Activated gamma-delta T cell (primary cell): ENCODE results near the gene TCF20.

Source experiments
- DNase-seq: peaks from one replicate; lab custom pipeline; 2025; lab: John Stamatoyannopoulos, UW

TCF20 gene

GRCh38 chr22:42282252-42282942, 11.9 kb upstream of the TCF20 start:
- no peak for DNase-seq

DNA sequence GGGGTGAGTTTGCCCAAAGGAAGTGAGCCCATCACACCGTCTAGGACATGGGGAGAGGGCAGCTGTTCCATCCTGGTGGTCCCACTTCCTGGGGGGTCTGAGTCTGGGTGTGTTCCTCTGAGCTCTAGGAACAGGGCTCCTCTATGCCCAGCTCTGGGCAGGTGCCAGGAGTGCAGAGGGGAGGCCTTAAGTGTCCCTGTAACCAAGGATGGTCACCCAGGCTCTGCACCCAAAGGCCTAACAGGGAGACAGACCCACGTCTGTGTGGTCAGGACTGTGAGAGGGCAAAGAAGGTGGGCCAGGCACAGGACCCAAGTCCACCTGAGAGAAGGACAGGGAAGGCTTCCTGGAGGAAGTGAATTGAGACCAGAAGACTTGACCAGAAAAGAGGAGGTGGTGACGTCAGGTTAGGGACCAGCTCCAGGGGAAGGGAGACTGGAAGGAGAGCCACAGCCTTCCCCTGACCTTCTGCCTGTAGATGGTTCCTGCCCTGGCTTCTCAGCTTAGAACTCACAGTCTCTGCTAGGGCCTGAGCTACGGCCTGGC, 11.3 kb upstream of the TCF20 start:
- no peak for DNase-seq

DNA sequence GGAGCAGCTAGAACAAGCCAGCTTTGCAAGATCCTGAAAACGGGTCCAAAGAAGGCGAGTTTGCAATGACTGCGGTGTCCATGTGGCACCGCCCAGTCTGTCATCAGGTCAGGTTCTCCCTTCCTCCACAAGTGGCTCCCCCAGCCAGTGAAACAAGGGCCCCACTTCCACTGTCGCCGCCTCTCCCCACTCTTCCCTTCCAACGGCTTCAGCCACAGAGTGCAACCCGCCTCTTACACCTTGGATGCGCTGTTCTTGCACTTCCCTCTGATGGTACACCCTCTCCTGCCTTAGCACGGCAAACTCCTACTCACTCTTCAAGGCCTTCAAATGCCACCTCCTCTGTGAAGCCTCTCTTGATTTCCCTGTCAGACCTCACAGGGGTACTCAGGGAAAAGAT, 10.8 kb upstream of the TCF20 start:
- DNase-seq, result no peak

DNA sequence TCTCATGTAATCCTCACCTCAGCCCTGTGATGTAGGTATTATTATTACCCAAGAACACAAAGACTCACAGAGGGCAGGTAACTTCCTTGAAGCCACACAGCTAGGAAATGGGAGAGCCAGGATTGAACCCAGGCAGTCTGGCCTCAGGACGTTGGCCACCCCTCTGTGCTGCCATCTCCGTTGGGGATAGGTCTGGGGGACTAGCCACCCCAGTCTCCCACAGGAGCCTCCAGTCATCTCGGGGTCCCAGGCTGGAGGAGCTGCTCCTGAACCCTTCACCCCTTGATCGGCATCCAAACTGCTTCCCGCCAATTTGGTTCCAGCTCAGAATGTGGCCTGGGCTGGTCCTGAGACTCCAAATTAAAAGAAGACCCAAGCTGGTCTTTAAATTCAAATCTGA, 10.4 kb upstream of the TCF20 start:
- DNase-seq, result no peak

DNA sequence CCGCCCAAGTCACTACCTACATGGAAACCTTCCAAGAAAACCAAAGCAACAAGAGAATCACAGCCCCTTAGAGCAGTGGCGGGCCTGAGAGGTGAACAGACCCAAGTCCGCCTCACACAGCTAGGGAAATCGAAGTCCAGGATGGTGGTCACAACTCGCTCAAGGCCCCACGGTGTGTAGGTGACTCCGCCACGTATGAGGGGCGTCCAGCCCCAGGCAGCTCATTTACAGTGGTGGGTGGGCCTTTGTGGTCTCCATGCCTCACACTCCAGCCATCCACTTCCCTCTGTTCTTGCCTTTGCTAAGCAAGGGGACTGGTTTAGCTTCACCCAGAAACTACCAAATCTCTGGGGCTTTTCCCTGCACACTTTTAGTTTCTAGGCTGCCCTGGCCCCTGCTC, 9.7 kb upstream of the TCF20 start:
- DNase-seq, result no peak

DNA sequence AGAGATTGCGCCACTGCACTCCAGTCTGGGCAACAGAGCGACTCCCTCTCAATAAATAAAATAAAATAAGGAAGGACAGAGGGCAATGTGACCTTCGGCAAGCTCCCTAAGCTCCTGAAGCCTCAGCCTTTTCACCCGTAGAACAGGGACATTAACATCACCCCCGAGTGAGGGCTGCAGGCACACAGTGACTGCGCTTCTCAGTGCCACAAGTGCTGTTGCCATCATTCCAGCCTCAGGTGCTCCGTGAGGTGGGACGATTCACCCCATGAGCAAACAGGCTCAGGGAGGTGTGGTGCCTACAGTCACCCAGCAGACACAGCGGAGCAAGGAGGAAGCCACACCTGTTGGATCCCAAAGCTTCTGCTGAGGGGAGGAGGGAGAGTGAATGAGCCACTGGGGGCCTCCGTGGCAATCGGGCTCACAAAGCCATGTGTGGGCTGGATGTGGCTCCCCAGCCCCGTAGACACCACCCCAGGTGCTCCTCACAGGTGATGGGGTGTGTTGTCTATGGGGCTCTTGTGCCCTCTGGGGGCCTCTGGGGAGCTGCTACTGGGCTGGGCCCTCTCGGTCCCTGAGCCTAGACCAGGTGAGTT, 9.1 kb upstream of the TCF20 start:
- no peak for DNase-seq

GRCh38 chr22:42277988-42278776, 7.7 kb upstream of the TCF20 start:
- no peak for DNase-seq

DNA sequence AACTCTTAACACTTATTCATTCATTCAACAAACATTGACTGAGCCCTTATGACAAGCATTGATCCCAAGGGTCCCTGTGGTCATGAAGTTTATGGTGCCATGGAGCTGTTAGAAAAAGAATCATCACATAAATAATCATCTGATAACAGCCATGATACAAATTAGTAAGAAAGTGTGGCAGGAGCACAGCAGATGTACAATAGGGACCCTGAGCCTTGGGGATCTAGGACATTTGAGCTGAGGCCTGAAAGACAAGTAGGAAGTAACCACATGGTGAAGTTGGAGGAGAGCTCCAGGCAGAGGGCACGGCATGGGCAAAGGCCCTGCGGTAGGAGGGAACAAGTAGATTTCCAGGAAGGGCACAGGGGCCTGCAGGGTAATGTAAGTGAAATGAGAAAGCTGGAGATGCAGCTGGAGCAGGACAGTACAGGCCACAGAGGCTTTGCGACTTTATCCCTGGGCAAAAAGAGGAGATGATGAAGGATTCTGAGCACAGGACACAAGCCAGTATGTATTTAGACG, 6.8 kb upstream of the TCF20 start:
- no peak for DNase-seq

DNA sequence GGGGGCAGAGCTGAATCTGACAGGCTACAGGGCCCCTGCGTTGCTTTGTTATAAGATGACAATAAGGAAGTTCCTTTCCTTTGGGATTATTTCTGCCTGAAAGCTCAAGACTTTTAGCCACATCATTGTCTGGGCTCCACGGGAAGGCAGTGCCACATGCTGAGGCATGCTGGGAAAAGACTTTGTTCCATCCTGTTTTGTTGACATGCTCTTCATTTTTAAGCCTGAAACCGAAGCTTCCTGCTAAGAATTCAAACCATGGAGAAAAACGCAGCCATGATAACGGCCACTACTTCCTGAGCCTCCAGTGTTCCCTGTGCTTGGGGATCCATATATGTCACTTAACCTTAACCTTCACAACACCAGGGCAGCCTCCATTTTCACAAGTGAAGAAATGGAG, 5.5 kb upstream of the TCF20 start:
- DNase-seq, result no peak

- DNase-seq, result no peak
Observed at GRCh38 chr22:42275176-42275575, 4.7 kb upstream of the TCF20 start.

DNA sequence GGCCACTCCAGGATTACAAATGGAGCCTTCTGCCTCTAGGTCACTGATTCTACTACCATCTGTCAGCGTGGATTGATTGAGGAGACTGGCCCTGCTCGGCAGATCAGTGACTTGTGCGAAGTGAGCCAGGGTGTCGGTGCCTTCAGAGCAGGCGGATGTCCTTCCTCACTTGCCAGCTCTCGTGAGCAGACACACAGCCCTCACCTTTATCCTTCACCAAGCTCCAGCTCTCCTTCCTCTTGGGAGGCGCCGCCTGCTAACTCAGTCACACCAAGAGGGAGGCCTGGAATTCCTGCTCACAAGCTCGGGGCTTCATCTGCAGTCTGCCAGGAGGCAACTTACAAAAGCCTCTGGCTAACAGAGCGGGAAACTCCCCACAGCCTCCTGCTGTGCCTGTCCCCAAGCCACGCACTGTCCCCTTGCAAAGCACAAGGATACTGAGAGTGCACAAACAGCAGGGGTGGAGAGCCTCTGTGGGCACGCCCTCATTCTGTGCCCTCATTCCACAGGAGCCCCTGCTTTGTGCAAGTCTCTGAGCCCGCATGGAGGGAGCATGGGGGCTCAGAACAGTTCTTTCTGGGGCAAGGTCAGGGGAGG, 3.5 kb upstream of the TCF20 start:
- DNase-seq, result no peak

DNA sequence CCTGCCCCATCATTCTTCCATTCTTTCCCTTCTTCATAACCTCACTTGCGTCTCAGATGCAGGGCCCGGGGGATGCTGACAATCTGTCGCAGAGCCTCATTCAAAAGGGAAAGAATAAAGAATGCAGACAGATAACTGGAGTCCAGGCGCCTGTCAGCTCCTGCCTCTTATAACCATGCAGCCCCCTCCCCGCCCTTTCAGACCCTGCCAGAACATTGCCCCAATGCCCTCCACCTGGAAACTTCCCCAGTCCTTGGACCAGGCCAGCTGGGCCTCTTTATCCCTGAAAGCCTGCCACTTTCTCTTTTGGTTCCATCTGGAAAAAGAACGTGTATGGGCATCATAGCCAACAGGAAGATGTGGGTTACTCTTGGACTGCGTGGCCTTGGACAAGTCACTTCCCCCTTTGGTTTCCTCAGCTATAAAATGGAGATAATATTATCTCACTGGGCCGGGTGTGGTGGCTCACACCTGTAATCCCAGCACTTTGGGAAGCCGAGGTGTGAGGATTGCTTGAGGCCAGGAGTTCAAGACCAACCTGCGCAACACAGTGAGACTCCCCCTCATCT, 2.1 kb upstream of the TCF20 start:
- no peak for DNase-seq

DNA sequence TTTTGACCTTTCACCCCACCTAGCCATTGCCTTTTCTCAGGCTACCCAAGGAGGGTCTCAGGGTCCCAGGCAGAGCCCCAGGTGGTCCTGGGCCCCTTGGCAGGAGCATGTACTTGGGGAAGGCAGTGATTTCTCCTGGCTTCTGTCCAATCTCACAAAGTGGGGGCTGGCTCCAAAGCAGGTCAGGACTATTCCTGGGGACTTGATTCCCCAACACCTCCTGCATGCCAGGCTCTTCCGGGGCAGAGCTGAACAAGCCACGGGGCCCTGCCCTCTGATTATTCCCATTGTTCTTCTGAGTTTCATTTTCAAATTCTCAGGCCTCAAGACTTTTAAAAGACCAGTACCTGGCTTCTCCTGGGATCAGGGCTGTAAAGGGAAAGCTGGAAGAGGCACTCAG, 1.5 kb upstream of the TCF20 start:
- DNase-seq, result no peak

DNA sequence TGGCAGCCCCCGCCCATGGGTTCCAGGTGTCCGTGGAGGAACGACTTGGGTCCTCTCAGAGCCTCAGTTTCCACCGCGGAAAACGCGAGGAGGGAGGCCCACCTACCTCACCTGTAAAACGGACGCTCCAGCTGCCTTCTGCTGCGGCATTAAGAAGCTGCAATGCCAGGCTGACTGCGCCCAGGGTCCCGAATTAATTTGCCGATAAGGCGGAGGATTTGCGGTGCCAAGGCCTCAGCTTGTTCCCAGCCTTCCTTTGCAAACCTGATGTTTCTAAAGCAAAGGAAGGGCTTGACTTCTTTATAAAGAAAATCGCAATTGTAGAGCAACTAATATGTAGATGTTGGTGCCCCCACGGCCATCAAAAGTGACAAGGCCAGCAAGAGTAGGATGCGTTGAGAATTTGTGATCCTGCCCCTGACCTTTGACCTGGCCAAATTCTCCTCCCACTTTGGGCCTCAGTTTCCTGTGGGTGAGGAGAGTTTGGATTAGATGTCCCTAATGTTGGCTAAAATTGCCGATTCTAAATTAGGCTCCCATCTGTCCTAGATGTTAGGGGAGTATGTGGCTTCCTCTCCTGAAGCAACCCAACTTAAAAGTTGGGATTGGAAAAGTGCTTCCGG, 849 bp upstream of the TCF20 start:
- DNase-seq, result no peak

DNA sequence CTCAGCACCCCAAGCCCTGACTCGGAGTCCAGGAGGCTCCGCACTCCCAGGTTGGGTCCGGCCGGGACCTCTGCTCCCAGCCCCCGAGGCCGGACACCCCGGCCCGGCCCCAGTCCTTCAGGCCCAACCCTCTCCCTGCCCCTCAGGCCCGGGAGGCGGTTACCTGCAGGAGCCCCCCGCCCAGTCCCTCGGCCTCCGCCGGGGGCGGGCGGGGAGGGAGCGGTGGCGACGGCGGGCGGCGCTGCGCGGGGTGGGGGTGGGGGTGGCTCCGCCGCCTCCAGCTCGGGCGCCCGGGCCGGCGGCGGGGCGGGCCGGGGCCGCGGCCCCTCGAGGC, 310 bp downstream of the TCF20 start:
- DNase-seq, result no peak

DNA sequence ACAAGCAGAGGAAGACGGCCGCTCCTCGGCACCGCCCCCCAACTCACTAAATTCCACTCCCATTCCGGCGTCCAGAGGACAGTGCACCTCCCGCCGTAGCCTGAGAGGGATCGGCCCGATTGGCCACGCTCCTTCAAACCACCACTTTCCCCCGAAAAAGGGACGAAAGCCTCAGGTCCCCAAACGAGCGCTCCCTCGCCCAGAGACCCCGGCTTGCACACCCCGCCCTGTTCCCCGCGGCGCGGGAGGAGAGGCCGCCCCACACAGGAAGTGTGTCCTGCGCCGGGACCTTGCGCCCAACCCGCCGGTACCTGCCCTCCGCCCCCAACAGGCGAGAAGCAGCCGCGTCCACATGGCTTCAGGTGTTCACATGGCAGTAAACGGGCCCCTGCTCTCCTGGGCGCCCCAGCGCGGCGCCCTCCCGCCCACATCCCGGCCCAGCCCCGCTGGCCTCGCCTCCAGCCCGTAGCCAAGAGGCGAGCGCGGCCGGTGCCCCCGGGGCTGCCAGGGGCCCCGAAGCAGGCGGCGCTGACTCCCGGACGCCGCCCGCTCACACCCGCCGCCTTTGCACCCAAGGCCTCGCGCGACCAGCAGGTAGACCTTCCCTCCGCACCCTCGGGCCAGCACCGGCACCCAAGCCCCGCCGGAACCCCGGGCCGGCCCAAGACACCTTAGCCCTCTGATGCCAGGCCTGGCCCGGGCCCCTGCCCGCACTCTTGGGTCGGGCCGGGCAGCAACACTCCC, 849 bp downstream of the TCF20 start:
- DNase-seq, result peak; percentile 54

- no peak for DNase-seq
Observed at GRCh38 chr22:42268852-42269410, 1.5 kb downstream of the TCF20 start.

- no peak for DNase-seq
Observed at GRCh38 chr22:42265321-42265720, 5.1 kb downstream of the TCF20 start.

GRCh38 chr22:42263944-42264343, 6.5 kb downstream of the TCF20 start:
- DNase-seq, result no peak

DNA sequence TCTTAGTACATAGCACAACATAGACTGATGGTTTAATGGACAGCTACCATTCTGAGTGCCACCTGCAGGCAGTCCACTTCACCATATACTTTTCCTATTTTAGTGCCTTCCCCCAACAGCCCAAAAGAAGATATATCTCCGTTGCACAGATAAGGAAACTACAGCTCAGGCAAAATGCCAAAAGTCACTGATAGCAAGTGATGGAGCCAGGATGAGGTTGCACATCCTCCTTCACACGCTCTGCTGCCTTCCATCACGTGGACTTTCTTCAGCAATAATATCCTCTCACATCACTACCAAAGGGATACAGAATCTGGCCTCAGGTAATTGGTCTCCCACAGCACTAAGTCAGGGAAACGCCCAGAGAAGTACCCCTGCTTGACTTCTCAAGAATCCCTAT, 7.5 kb downstream of the TCF20 start:
- no peak for DNase-seq

GRCh38 chr22:42261296-42261695, 9.2 kb downstream of the TCF20 start:
- no peak for DNase-seq
